ENCODE data around the gene KERA.
"Not testable (repeated sequence)": the region's sequence is repeated elsewhere in the genome, so short reads cannot be mapped to it uniquely, and the experiment has no call there.

KERA gene

GRCh38 chr12:91098941-91099340 lies 41.1 kb upstream of the KERA start:
- TF ChIP-seq SPI1 (IDR thresholded peaks at IDR 0.05; ENCODE audit: low read depth, low read length) = no peak
- DNase-seq (ENCODE audit: insufficient read length, low spot score) (no peak), FAIRE-seq (no peak)

- TF ChIP-seq POU2F2 (IDR thresholded peaks at IDR 0.05; ENCODE audit: low read depth, low read length) (no peak), SPI1 (IDR thresholded peaks at IDR 0.05; ENCODE audit: low read depth, low read length) (no peak), POLR2A (IDR thresholded peaks at IDR 0.05; ENCODE audit: low read depth, low read length) (no peak), TAF1 (IDR thresholded peaks at IDR 0.05; ENCODE audit: low read depth, low read length) (no peak), PAX5 (IDR thresholded peaks at IDR 0.05; ENCODE audit: insufficient read depth, low read length, severe bottlenecking) (no peak), POLR2AphosphoS5 (IDR thresholded peaks at IDR 0.05; ENCODE audit: low read depth, low read length) (no peak)
- DNase-seq (ENCODE audit: insufficient read length, low spot score) = no peak
- no peak for FAIRE-seq
Measured at GRCh38 chr12:91098461-91098860, 40.6 kb upstream of the KERA start.

- TF ChIP-seq PAX5 (IDR thresholded peaks at IDR 0.05; ENCODE audit: insufficient read depth, low read length, severe bottlenecking) (no peak), POU2F2 (IDR thresholded peaks at IDR 0.05; ENCODE audit: low read depth, low read length) (no peak), SPI1 (IDR thresholded peaks at IDR 0.05; ENCODE audit: low read depth, low read length) (no peak), POLR2A (IDR thresholded peaks at IDR 0.05; ENCODE audit: low read depth, low read length) (no peak), TAF1 (IDR thresholded peaks at IDR 0.05; ENCODE audit: low read depth, low read length) (no peak), POLR2AphosphoS5 (IDR thresholded peaks at IDR 0.05; ENCODE audit: low read depth, low read length) (no peak)
- no peak for FAIRE-seq
- DNase-seq (ENCODE audit: insufficient read length, low spot score) = no peak
Measured at GRCh38 chr12:91094957-91095356, 37.1 kb upstream of the KERA start.

- no peak for TF ChIP-seq PAX5 (IDR thresholded peaks at IDR 0.05; ENCODE audit: insufficient read depth, low read length, severe bottlenecking)
- DNase-seq (ENCODE audit: insufficient read length, low spot score) (no peak), FAIRE-seq (no peak)
Measured at GRCh38 chr12:91094032-91094662, 36.3 kb upstream of the KERA start.

- FAIRE-seq (no peak), DNase-seq (ENCODE audit: insufficient read length, low spot score) (no peak)
- TF ChIP-seq POLR2A (IDR thresholded peaks at IDR 0.05; ENCODE audit: low read depth, low read length) (no peak), POLR2AphosphoS5 (IDR thresholded peaks at IDR 0.05; ENCODE audit: low read depth, low read length) (no peak), POU2F2 (IDR thresholded peaks at IDR 0.05; ENCODE audit: low read depth, low read length) (no peak), SPI1 (IDR thresholded peaks at IDR 0.05; ENCODE audit: low read depth, low read length) (no peak), TAF1 (IDR thresholded peaks at IDR 0.05; ENCODE audit: low read depth, low read length) (no peak), PAX5 (IDR thresholded peaks at IDR 0.05; ENCODE audit: insufficient read depth, low read length, severe bottlenecking) (no peak)
Measured at GRCh38 chr12:91093341-91093740, 35.5 kb upstream of the KERA start.

GRCh38 chr12:91091916-91092715 lies 34.3 kb upstream of the KERA start:
- TF ChIP-seq POU2F2 (IDR thresholded peaks at IDR 0.05; ENCODE audit: low read depth, low read length) = no peak
- DNase-seq (ENCODE audit: insufficient read length, low spot score) (no peak), FAIRE-seq (no peak)

- FAIRE-seq; DNase-seq (ENCODE audit: insufficient read length, low spot score): not testable (repeated sequence)
Measured at GRCh38 chr12:91089953-91090352, 32.1 kb upstream of the KERA start.

GRCh38 chr12:91080041-91080440 lies 22.2 kb upstream of the KERA start:
- TF ChIP-seq SPI1 (IDR thresholded peaks at IDR 0.05; ENCODE audit: low read depth, low read length) (no peak), POLR2AphosphoS5 (IDR thresholded peaks at IDR 0.05; ENCODE audit: low read depth, low read length) (no peak), POU2F2 (IDR thresholded peaks at IDR 0.05; ENCODE audit: low read depth, low read length) (no peak), TAF1 (IDR thresholded peaks at IDR 0.05; ENCODE audit: low read depth, low read length) (no peak), POLR2A (IDR thresholded peaks at IDR 0.05; ENCODE audit: low read depth, low read length) (no peak), PAX5 (IDR thresholded peaks at IDR 0.05; ENCODE audit: insufficient read depth, low read length, severe bottlenecking) (no peak)
- DNase-seq (ENCODE audit: insufficient read length, low spot score) (no peak), FAIRE-seq (no peak)

GRCh38 chr12:91078501-91078900 lies 20.7 kb upstream of the KERA start:
- TF ChIP-seq POLR2AphosphoS5 (IDR thresholded peaks at IDR 0.05; ENCODE audit: low read depth, low read length) (no peak), TAF1 (IDR thresholded peaks at IDR 0.05; ENCODE audit: low read depth, low read length) (no peak), PAX5 (IDR thresholded peaks at IDR 0.05; ENCODE audit: insufficient read depth, low read length, severe bottlenecking) (no peak), SPI1 (IDR thresholded peaks at IDR 0.05; ENCODE audit: low read depth, low read length) (no peak), POLR2A (IDR thresholded peaks at IDR 0.05; ENCODE audit: low read depth, low read length) (no peak), POU2F2 (IDR thresholded peaks at IDR 0.05; ENCODE audit: low read depth, low read length) (no peak)
- DNase-seq (ENCODE audit: insufficient read length, low spot score) (no peak), FAIRE-seq (no peak)

- no peak for TF ChIP-seq PAX5 (IDR thresholded peaks at IDR 0.05; ENCODE audit: insufficient read depth, low read length, severe bottlenecking)
- TF ChIP-seq POU2F2 (IDR thresholded peaks at IDR 0.05; ENCODE audit: low read depth, low read length) = no peak
- TF ChIP-seq TAF1 (IDR thresholded peaks at IDR 0.05; ENCODE audit: low read depth, low read length) = no peak
- TF ChIP-seq POLR2A (IDR thresholded peaks at IDR 0.05; ENCODE audit: low read depth, low read length) = no peak
- TF ChIP-seq POLR2AphosphoS5 (IDR thresholded peaks at IDR 0.05; ENCODE audit: low read depth, low read length) = no peak
- TF ChIP-seq SPI1 (IDR thresholded peaks at IDR 0.05; ENCODE audit: low read depth, low read length) = no peak
- FAIRE-seq (no peak), DNase-seq (ENCODE audit: insufficient read length, low spot score) (no peak)
Measured at GRCh38 chr12:91077228-91077954, 19.6 kb upstream of the KERA start.
